Activated CD4-positive, alpha-beta T cell treated with anti-CD3 and anti-CD28 coated beads, Interleukin-2, amount 10 ng/mL, durations not matched to agents 7 days and 5 days (primary cell): ENCODE results near the gene TRMT2A. TPM values are rescaled to one million over a fixed set of nuclear protein-coding genes. Genes with fewer than 3 reads are reported as not detected.

ENCODE experiments used
- CTCF ChIA-PET: fragments of 350-600 bp; sonication (Branson Sonifier 250); formaldehyde crosslinking; loops from one replicate; lab custom pipeline; 2021; ENCODE audit warnings: antibody characterized with exemption; lab: Charles Lee
- POLR2A ChIA-PET: fragments of 350-600 bp; sonication (Branson Sonifier 250); formaldehyde crosslinking; loops from one replicate; lab custom pipeline; 2021; ENCODE audit warnings: antibody characterized with exemption; lab: Charles Lee
- DNase-seq: peaks from one replicate; pipeline ENCODE4 v3.0.0-alpha.2; 2020
- H3K27ac Mint-ChIP-seq: one replicate; pipeline ENCODE4 v1.8.0; 2021; ENCODE audit warnings: mild to moderate bottlenecking, moderate library complexity, mixed read lengths
- H3K27me3 Mint-ChIP-seq: one replicate; pipeline ENCODE4 v1.8.0; 2021; ENCODE audit warnings: mixed read lengths
- H3K36me3 Mint-ChIP-seq: one replicate; pipeline ENCODE4 v1.8.0; 2021; ENCODE audit warnings: low read depth, mixed read lengths
- H3K4me1 Mint-ChIP-seq: one replicate; pipeline ENCODE4 v1.8.0; 2021; ENCODE audit warnings: mixed read lengths
- H3K4me3 Mint-ChIP-seq: one replicate; pipeline ENCODE4 v1.8.0; 2021; ENCODE audit warnings: mild to moderate bottlenecking, moderate library complexity, mixed read lengths
- H3K9me3 Mint-ChIP-seq: one replicate; pipeline ENCODE4 v1.8.0; 2021; ENCODE audit warnings: mixed read lengths
- total RNA-seq, 2 experiments: library from RNA; stranded (reverse); gene quantifications; one replicate each; pipeline ENCODE4 v1.2.3, GENCODE V29; 2021

The TRMT2A gene
- total RNA-seq, 2 experiments from 2014 or later: 85.5 to 91.4 TPM

GRCh38 chr22:20116376-20116950, 563 bp downstream of the TRMT2A start:
- CTCF ChIA-PET: interaction anchor here (1.0 to 2.9 kb wide), 3 partner anchors 20 to 40 kb away, joined by 3 to 9 read pairs (median 3); no protein-coding TSS in a partner anchor
- POLR2A ChIA-PET: interaction anchor here (0.5 to 0.6 kb wide), 2 partner anchors 15 to 261 kb away, joined by 3 read pairs; no protein-coding TSS in a partner anchor
- peak overlapping the region; percentile 97 for H3K27ac Mint-ChIP-seq
- H3K4me1 Mint-ChIP-seq: peaks cover 41% of the 10 kb centered on the region
- H3K4me3 Mint-ChIP-seq: peak overlapping the region; percentile 91
- no peak for DNase-seq
- peaks cover 41% of the 10 kb centered on the region for H3K36me3 Mint-ChIP-seq
- H3K27me3 Mint-ChIP-seq: no peaks in the 10 kb centered on the region
- H3K9me3 Mint-ChIP-seq: no peaks in the 10 kb centered on the region

DNA sequence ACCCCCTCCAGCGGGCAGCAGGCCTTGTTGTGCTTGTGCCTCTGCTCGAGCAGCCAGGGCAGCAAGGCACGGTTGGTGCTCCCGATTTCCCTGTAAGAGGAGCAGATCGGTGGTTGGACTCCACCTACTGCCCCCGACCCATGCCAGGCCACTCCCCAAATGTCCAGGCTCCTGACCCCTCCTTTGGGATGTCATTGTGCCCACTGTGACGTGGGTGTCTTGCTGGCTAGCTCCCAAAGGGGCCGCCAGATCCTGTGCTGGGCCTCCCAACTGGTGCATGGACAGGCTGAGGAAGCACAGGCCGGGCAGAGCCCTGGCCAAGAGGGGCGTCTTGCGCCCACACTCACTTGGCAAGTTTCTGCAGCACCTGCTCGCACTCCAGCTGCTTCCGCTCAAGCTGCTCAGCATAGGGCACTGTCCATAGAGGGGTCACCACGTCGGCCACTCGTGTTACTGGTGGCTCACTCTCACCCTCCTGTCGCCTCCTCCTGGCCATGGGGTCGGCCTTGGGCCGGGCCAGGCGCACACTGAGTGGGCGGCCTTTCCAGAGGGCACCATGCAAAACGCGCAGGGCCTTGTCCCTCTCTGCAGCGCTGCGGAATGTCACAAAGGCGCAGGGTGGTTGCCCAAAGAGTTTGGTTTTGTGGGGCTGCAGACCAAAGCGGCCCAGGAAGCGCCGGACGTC, 1.2 kb downstream of the TRMT2A start, which contains the start of gene RANBP1:
Gene RANBP1 (plus strand): TSS at position 414 of the 685 bp plus-strand sequence. CDS start 81 bp downstream, at position 495.
- H3K36me3 Mint-ChIP-seq: peaks cover 44% of the 10 kb centered on the region
- CTCF ChIA-PET: interaction anchor here (1.0 to 2.9 kb wide), 2 partner anchors 20 to 31 kb away, joined by 3 to 9 read pairs; no protein-coding TSS in a partner anchor

DNA sequence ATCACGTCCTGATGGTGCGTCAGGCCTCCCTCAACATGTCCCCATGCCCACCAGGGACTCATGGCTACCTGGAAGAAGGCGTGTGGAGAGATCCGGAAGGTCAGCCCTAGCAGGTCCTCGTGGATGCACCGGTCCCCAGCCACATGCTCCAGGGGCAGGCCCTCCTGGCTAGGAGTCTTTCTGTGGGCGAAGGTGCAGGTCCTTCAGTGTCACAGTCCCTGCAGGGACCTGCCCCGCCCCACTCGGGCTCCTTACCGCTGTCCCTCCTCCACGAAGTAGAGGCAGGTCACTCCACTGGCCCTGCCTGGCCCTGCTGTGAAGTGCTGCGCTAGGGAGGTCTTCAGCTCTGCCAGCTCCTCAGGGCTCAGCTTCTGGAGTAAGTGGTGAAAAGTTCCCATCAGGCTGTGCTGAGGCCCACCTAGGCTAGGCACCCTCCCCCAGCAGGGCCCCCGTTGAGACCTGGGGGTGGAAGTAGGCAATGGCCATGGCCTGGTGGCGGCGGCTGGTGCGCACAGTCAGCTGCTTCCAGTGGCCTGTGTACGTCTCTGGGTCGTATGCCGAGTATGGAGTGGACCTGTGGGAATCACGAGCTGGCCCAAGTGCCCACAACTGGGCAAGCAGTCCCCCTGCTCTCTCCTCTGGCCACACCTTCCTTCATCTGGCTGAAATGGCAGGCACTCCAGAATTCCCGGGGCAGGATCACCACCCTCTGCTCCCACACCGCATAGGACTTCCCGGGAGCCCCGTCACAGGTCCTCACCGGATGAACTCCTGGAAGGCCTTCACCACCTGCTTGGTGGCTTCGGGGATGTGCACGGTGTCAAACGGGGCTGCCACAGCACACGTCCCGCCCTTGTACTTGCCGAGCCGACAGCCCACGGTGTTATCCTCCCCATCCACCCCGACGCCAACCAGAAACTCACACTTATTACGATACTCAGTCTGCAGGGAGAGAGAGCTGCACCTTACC, 2.2 kb downstream of the TRMT2A start:
- peak overlapping the region; percentile 91 for H3K4me3 Mint-ChIP-seq
- H3K9me3 Mint-ChIP-seq: no peaks in the 10 kb centered on the region
- no peaks in the 10 kb centered on the region for H3K27me3 Mint-ChIP-seq
- POLR2A ChIA-PET: no interaction called here
- H3K4me1 Mint-ChIP-seq: peaks cover 42% of the 10 kb centered on the region
- H3K36me3 Mint-ChIP-seq: peaks cover 38% of the 10 kb centered on the region
- H3K27ac Mint-ChIP-seq: peak overlapping the region; percentile 80
- CTCF ChIA-PET: interaction anchor here (2.9 kb wide), 1 partner anchor 19 kb away, joined by 9 read pairs; no protein-coding TSS in a partner anchor
- no peak for DNase-seq

More for the DNA sequence above, 1.2 kb downstream of the TRMT2A start, which contains the start of gene RANBP1:
- peak within 1 kb of the TSS; percentile 97 for H3K27ac Mint-ChIP-seq
- no peak for DNase-seq
- POLR2A ChIA-PET: interaction anchor here (0.5 kb wide), 1 partner anchor 15 kb away, joined by 3 read pairs; no protein-coding TSS in a partner anchor
- peaks cover 46% of the 10 kb centered on the region for H3K4me1 Mint-ChIP-seq
- H3K9me3 Mint-ChIP-seq: no peaks in the 10 kb centered on the region
- no peaks in the 10 kb centered on the region for H3K27me3 Mint-ChIP-seq
- H3K4me3 Mint-ChIP-seq: peak within 1 kb of the TSS; percentile 91

DNA sequence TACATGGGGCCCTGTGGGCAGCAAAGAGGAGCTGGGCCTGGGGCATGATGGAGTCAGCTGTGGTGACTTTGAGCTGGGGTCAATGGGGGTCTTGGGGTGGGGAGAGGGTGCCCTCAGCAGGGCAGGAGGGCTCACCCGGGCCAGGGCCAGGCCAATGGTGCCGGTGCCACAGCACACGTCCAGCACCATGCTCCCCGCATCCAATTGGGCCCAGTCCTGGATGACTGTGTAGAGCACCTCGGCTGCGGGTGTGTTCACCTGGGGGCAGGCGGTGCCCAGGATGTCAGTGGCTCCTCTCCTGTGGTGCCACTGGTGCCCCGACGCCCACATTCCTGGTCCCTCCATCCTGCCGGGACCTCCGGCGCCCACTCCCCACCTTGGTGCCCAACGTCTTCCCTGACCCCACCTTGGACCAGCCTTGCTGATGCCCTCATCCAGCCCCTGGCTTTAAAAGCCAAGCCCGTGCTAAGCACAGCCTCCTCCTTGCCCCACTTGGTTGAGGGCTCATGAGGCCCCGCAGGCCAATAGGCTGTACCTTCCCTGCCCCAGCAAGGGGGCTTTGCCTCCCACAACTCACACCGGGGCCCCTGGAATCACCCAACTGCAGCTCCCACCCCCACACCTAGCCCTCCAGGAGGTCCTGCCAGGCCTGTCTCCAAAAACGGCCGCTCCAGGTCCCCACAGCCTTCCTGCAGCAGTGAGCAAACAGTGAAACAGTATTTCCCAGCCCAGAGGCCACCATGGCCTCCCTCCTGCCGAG, 3.3 kb downstream of the TRMT2A start:
- no peaks in the 10 kb centered on the region for H3K9me3 Mint-ChIP-seq
- peaks cover 30% of the 10 kb centered on the region for H3K36me3 Mint-ChIP-seq
- DNase-seq: no peak
- peak overlapping the region; percentile 36 for H3K27ac Mint-ChIP-seq
- H3K27me3 Mint-ChIP-seq: no peaks in the 10 kb centered on the region
- CTCF ChIA-PET: interaction anchor here (1.7 kb wide), 1 partner anchor 13 kb away, joined by 4 read pairs; no protein-coding TSS in a partner anchor
- peaks cover 32% of the 10 kb centered on the region for H3K4me1 Mint-ChIP-seq
- no peak overlapping the region for H3K4me3 Mint-ChIP-seq
- POLR2A ChIA-PET: no interaction called here

DNA sequence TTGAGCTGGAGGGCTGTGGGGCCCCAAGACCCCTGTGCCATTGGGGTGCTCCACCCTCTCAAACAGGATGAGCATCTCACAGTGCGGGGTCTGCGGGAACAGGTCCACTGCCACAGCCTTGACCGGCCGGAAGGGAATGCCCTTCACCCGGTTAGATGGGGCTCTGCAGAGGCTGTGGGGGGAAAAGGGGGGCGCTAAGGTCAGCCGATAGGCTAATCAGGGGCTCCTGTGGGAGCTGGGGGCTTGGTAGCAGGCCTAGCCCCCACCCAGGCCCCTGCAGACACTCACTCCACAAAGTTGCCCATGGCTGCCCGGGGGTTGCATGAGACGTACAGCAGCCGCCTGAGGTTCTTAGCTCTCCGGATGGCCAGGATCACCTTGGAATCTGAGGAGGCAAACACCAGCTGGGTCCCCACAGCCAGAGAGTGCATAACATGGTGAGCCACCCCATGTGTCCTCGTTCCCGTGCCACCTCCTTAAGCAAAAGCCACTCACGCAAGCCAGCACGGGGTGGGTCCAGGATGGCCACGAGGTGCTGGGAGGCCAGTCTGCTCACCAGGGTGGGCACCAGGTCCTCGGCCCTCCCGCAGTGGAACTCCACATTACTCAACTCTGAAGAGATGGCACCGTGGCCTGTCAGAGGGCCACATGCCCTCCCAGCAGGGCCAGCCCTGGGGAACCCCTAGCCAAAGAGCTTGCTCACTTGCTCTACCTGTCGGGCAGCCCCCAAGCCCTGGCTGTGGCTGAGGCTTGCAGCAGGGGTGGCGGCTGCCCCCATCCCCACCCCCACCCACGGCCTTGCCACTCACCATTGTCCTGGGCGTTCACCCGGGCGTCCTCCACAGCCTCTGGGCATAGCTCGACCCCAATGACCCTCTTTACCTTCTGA, 4.2 kb downstream of the TRMT2A start:
- DNase-seq: no peak
- H3K4me3 Mint-ChIP-seq: no peak overlapping the region
- H3K4me1 Mint-ChIP-seq: peaks cover 29% of the 10 kb centered on the region
- no peaks in the 10 kb centered on the region for H3K9me3 Mint-ChIP-seq
- no peaks in the 10 kb centered on the region for H3K27me3 Mint-ChIP-seq
- CTCF ChIA-PET: interaction anchor here (1.7 kb wide), 1 partner anchor 12 kb away, joined by 4 read pairs; no protein-coding TSS in a partner anchor
- POLR2A ChIA-PET: no interaction called here
- peak overlapping the region; percentile 25 for H3K27ac Mint-ChIP-seq
- H3K36me3 Mint-ChIP-seq: peaks cover 25% of the 10 kb centered on the region

GRCh38 chr22:20111689-20112622, 5.1 kb downstream of the TRMT2A start:
- H3K27ac Mint-ChIP-seq: peak overlapping the region; percentile 77
- no peaks in the 10 kb centered on the region for H3K27me3 Mint-ChIP-seq
- H3K9me3 Mint-ChIP-seq: no peaks in the 10 kb centered on the region
- CTCF ChIA-PET: interaction anchor here (0.7 to 1.7 kb wide), 5 partner anchors 9 to 99 kb away, joined by 3 to 4 read pairs (median 3); no protein-coding TSS in a partner anchor
- no peak overlapping the region for H3K4me3 Mint-ChIP-seq
- DNase-seq: no peak
- POLR2A ChIA-PET: interaction anchor here (0.7 kb wide), 1 partner anchor 11 kb away, joined by 3 read pairs; no protein-coding TSS in a partner anchor
- H3K4me1 Mint-ChIP-seq: peaks cover 29% of the 10 kb centered on the region
- H3K36me3 Mint-ChIP-seq: peaks cover 31% of the 10 kb centered on the region

DNA sequence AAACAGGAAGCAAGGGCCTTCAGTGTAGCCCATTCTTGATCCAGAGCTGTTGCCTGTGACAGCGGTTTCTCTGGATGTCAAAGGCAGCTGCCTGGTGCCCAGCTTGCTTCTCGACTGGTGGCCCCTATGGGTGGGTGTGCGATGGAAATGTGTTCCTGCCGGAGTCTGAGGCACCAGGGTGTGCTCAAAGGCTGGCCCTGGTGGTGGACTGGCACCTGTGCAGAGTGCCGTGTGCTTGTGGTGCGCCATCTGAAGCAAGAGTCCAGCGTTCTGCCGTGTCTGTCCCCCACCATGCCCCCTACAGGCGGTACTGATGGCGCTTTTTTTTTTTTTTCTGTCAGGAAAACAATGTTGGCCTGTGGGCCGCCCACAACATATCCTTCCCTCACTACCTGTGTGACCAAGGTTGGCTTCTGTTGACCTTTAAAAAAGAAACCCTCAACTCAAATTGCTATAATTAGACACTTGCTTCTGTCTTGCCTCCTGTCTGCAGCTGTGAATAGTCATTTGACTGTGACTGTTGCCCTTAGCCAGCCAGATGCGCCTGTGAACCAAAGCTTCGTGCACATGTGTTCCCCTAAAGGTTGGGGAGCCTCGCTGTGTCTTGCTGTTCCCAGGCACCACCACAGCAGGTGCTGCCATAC, 5.9 kb downstream of the TRMT2A start:
- POLR2A ChIA-PET: interaction anchor here (0.7 kb wide), 1 partner anchor 11 kb away, joined by 3 read pairs; no protein-coding TSS in a partner anchor

DNA sequence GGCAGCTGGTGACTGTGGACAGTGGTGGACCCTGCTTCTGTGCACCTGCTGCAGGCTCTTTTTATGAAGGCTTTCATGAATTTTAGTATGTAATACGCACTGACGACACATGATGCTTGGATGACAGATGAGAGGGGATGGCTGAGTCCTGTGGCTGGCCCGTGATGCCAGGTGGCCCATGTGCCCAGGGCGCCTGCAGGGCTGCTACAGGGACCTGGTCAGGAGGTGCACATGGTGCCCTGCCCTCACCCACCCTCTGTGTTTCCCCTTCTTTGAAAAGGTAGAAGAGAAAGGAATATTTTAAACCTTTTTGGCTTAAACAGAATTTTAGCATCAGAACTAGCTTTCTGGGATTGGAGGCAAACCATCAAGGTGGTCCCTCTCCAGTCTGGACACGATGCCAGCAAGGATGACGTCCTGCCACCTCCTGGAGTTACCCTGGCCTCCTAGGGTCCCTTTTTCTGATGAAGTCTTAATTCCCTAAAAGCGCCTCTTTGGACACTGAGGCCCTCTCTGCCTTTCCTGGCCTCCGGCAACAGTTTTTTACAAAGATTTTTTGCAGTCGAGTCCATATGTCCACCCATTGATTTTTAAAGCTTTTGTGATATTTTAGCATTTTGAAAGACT, 6.6 kb downstream of the TRMT2A start:
- Mint-ChIP-seq H3K9me3 (no peaks in the 10 kb centered on the region), H3K27me3 (no peaks in the 10 kb centered on the region), H3K4me1 (peaks cover 25% of the 10 kb centered on the region), H3K27ac (no peak overlapping the region), H3K4me3 (no peak overlapping the region), H3K36me3 (peaks cover 27% of the 10 kb centered on the region)
- no peak for DNase-seq
- CTCF ChIA-PET: interaction anchor here (0.8 to 1.4 kb wide), 4 partner anchors 24 to 140 kb away, joined by 3 to 6 read pairs (median 3); no protein-coding TSS in a partner anchor
- POLR2A ChIA-PET: no interaction called here

More for the DNA sequence above, 5.9 kb downstream of the TRMT2A start:
- H3K9me3 Mint-ChIP-seq: no peaks in the 10 kb centered on the region
- CTCF ChIA-PET: interaction anchor here (0.7 to 1.4 kb wide), 7 partner anchors 9 to 141 kb away, joined by 3 to 6 read pairs (median 3); no protein-coding TSS in a partner anchor
- peaks cover 28% of the 10 kb centered on the region for H3K4me1 Mint-ChIP-seq
- H3K4me3 Mint-ChIP-seq: no peak overlapping the region
- peak; percentile 28 for DNase-seq
- H3K36me3 Mint-ChIP-seq: peaks cover 27% of the 10 kb centered on the region
- H3K27me3 Mint-ChIP-seq: no peaks in the 10 kb centered on the region
- H3K27ac Mint-ChIP-seq: peak overlapping the region; percentile 76
